Nucleus accumbens (tissue), 56 donors: ENCODE data around the gene ELP4.
A peak's percentile ranks its signal among the peaks of the same experiment; 100 is the strongest.
"Not testable (repeated sequence)": the region's sequence is repeated elsewhere in the genome, so short reads cannot be mapped to it uniquely, and the experiment has no call there.

Experiments
- DNase-seq, 56 donors: peaks; one replicate each; lab custom pipeline; 2025; lab: John Stamatoyannopoulos, UW

Gene ELP4

GRCh38 chr11:31692466-31692865, 182.9 kb downstream of the ELP4 start:
- no peak for DNase-seq

GRCh38 chr11:31697049-31697448, 187.5 kb downstream of the ELP4 start:
- DNase-seq, result not testable (repeated sequence)

- no peak for DNase-seq
Measured at GRCh38 chr11:31699066-31699465, 189.5 kb downstream of the ELP4 start.

GRCh38 chr11:31702966-31703365, 193.4 kb downstream of the ELP4 start:
- DNase-seq, result no peak

GRCh38 chr11:31706357-31706756, 196.8 kb downstream of the ELP4 start:
- DNase-seq, result no peak

GRCh38 chr11:31711137-31711536, 201.6 kb downstream of the ELP4 start:
- DNase-seq, result no peak

- DNase-seq, result no peak
Measured at GRCh38 chr11:31712851-31713250, 203.3 kb downstream of the ELP4 start.

- no peak for DNase-seq
Measured at GRCh38 chr11:31714840-31715239, 205.3 kb downstream of the ELP4 start.

GRCh38 chr11:31720225-31720624, 210.7 kb downstream of the ELP4 start:
- DNase-seq, result no peak

GRCh38 chr11:31720671-31721365, 211.3 kb downstream of the ELP4 start:
- no peak for DNase-seq

GRCh38 chr11:31722754-31723153, 213.2 kb downstream of the ELP4 start:
- no peak for DNase-seq

- DNase-seq, result peak in 1 of 56 donors; percentile 3
Measured at GRCh38 chr11:31725176-31725575, 215.6 kb downstream of the ELP4 start.

- no peak for DNase-seq
Measured at GRCh38 chr11:31728432-31728831, 218.9 kb downstream of the ELP4 start.

- DNase-seq, result no peak
Measured at GRCh38 chr11:31740131-31740530, 230.6 kb downstream of the ELP4 start.

GRCh38 chr11:31740731-31741368, 231.3 kb downstream of the ELP4 start:
- not testable (repeated sequence) for DNase-seq

GRCh38 chr11:31747581-31747980, 238.0 kb downstream of the ELP4 start:
- DNase-seq, result no peak

GRCh38 chr11:31757260-31757835, 247.8 kb downstream of the ELP4 start:
- DNase-seq, result no peak

- no peak for DNase-seq
Measured at GRCh38 chr11:31761636-31762035, 252.1 kb downstream of the ELP4 start.

GRCh38 chr11:31763296-31763695, 253.7 kb downstream of the ELP4 start:
- DNase-seq, result no peak

- DNase-seq, result no peak
Measured at GRCh38 chr11:31764261-31764660, 254.7 kb downstream of the ELP4 start.

GRCh38 chr11:31764766-31765165, 255.2 kb downstream of the ELP4 start:
- peak in 2 of 56 donors; percentile 12 to 34 for DNase-seq

- no peak for DNase-seq
Measured at GRCh38 chr11:31767066-31767465, 257.5 kb downstream of the ELP4 start.
